Mesenchymal stem cell (in vitro differentiated cells and primary cell): Measurements from ENCODE around the gene KCNK4.

Experiments
- DNase-seq: peaks from one replicate; pipeline ENCODE4 v3.0.0-alpha.2; 2013
- H2AFZ ChIP-seq: one replicate; pipeline ENCODE4 v1.6.1; 2013; ENCODE audit warnings: low read depth, mild to moderate bottlenecking, control low read depth, inconsistent platforms, low read length, moderate library complexity
- H2AK5ac ChIP-seq: 2 replicates; pipeline ENCODE4 v1.6.1; 2013; ENCODE audit warnings: low read length, moderate library complexity, mild to moderate bottlenecking, inconsistent platforms; ENCODE audit not compliant: severe bottlenecking
- H2BK120ac ChIP-seq: one replicate; pipeline ENCODE4 v1.6.1; 2013; ENCODE audit warnings: low read depth, mild to moderate bottlenecking, inconsistent platforms, low read length, moderate library complexity
- H2BK12ac ChIP-seq, 2 experiments: one replicate each; pipeline ENCODE4 v1.6.1; 2013; ENCODE audit warnings: inconsistent platforms in 2 of 2, low read length in 2 of 2, mild to moderate bottlenecking in 2 of 2, moderate library complexity in 2 of 2, control low read depth in 1 of 2
- H2BK15ac ChIP-seq: one replicate; pipeline ENCODE4 v1.6.1; 2013; ENCODE audit warnings: mild to moderate bottlenecking, low read depth, inconsistent platforms; ENCODE audit not compliant: poor library complexity, severe bottlenecking
- H2BK5ac ChIP-seq: 2 replicates; pipeline ENCODE4 v1.6.1; 2013; ENCODE audit warnings: low read depth, mild to moderate bottlenecking, low read length, control low read depth, inconsistent platforms; ENCODE audit not compliant: poor library complexity, severe bottlenecking
- H3K14ac ChIP-seq, 2 experiments: one replicate each; pipeline ENCODE4 v1.6.1; 2013; ENCODE audit warnings: inconsistent platforms in 2 of 2, low read length in 2 of 2, control low read depth in 1 of 2, mild to moderate bottlenecking in 1 of 2, moderate library complexity in 1 of 2
- H3K18ac ChIP-seq, 2 experiments: one replicate each; pipeline ENCODE4 v1.6.1; 2013; ENCODE audit warnings: inconsistent platforms in 2 of 2, low read length in 2 of 2, control low read depth in 1 of 2, low read depth in 1 of 2, mild to moderate bottlenecking in 1 of 2
- H3K23ac ChIP-seq, 2 experiments: one replicate each; pipeline ENCODE4 v1.6.1; 2013; ENCODE audit warnings: inconsistent platforms in 2 of 2, low read length in 2 of 2, mild to moderate bottlenecking in 2 of 2, moderate library complexity in 2 of 2, control low read depth in 1 of 2
- H3K27ac ChIP-seq: 2 replicates; pipeline ENCODE4 v1.5.1; 2013; ENCODE audit warnings: mild to moderate bottlenecking, moderate library complexity, low read length, control low read depth, inconsistent platforms; ENCODE audit not compliant: poor library complexity, severe bottlenecking
- H3K27me3 ChIP-seq, 2 experiments: 2 replicates each; pipeline versions ENCODE4 v1.6.1 to v1.7.0; 2013; ENCODE audit warnings: low read length in 2 of 2, mild to moderate bottlenecking in 2 of 2, moderate library complexity in 2 of 2, control low read depth in 1 of 2, inconsistent platforms in 1 of 2; ENCODE audit not compliant: control insufficient read depth in 1 of 2, insufficient read depth in 1 of 2
- H3K36me3 ChIP-seq, 2 experiments: 2 replicates each; pipeline versions ENCODE4 v1.6.1 to v1.7.0; 2013; ENCODE audit warnings: low read length in 2 of 2, control low read depth in 1 of 2, inconsistent platforms in 1 of 2, low read depth in 1 of 2, mild to moderate bottlenecking in 1 of 2; ENCODE audit not compliant: insufficient read depth in 2 of 2, control insufficient read depth in 1 of 2
- H3K4ac ChIP-seq, 2 experiments: one replicate each; pipeline ENCODE4 v1.6.1; 2013; ENCODE audit warnings: inconsistent platforms in 2 of 2, low read length in 2 of 2, mild to moderate bottlenecking in 2 of 2, moderate library complexity in 2 of 2, control low read depth in 1 of 2, low read depth in 1 of 2
- H3K4me1 ChIP-seq: 2 replicates; pipeline ENCODE4 v1.6.1; 2013; ENCODE audit warnings: low read depth, low read length, control low read depth; ENCODE audit not compliant: control insufficient read depth, insufficient read depth
- H3K4me2 ChIP-seq: 2 replicates; pipeline ENCODE4 v1.6.1; 2013; ENCODE audit warnings: low read length, mild to moderate bottlenecking, inconsistent platforms; ENCODE audit not compliant: poor library complexity, severe bottlenecking
- H3K4me3 ChIP-seq, 2 experiments: 2 replicates each; pipeline versions ENCODE4 v1.5.1 to v1.7.0; 2013; ENCODE audit warnings: low read length in 2 of 2, mild to moderate bottlenecking in 2 of 2, control low read depth in 1 of 2, low read depth in 1 of 2; ENCODE audit not compliant: insufficient read depth in 1 of 2
- H3K79me1 ChIP-seq: replicated peaks from 2 replicates; pipeline ENCODE4 v1.6.1; 2013; ENCODE audit warnings: mild to moderate bottlenecking, control low read depth, low read length, inconsistent platforms; ENCODE audit not compliant: poor library complexity, severe bottlenecking
- H3K9ac ChIP-seq: 2 replicates; pipeline ENCODE4 v1.7.0; 2013; ENCODE audit warnings: mild to moderate bottlenecking, low read length, moderate library complexity
- H3K9me3 ChIP-seq: 2 replicates; pipeline ENCODE4 v1.7.0; 2013; ENCODE audit warnings: mild to moderate bottlenecking, low read length; ENCODE audit not compliant: control insufficient read depth
- H4K8ac ChIP-seq: one replicate; pipeline ENCODE4 v1.6.1; 2013; ENCODE audit warnings: inconsistent platforms, mild to moderate bottlenecking, low read length, moderate library complexity
- H4K91ac ChIP-seq: one replicate; pipeline ENCODE4 v1.6.1; 2013; ENCODE audit warnings: mild to moderate bottlenecking, low read length, inconsistent platforms
- WGBS: methylation state at CpG from one replicate; pipeline ENCODE4 v1.1.7; 2013; ENCODE audit warnings: mixed read lengths; 5-methylcytosine and 5-hydroxymethylcytosine counted together

Gene KCNK4

GRCh38 chr11:64253481-64253880, 37.6 kb upstream of the KCNK4 start:
- Histone ChIP-seq H3K9ac (no peak overlapping the region), H2BK120ac (no peak overlapping the region), H3K4me1 (peaks cover 33% of the 10 kb centered on the region), H2AK5ac (no peak overlapping the region), H2BK15ac (no peak overlapping the region), H4K91ac (no peak overlapping the region), H3K4me2 (no peak overlapping the region), H3K14ac (no peak overlapping the region), H3K4ac (no peak overlapping the region), H2BK12ac (no peak overlapping the region), H3K23ac (peak overlapping the region in 1 of 2 experiments; percentile 49), H3K9me3 (no peaks in the 10 kb centered on the region), H2AFZ (no peak overlapping the region), H2BK5ac (no peak overlapping the region), H3K27me3 (no peaks in the 10 kb centered on the region), H3K4me3 (no peak overlapping the region), H4K8ac (no peak overlapping the region), H3K27ac (no peak overlapping the region), H3K18ac (no peak overlapping the region), H3K36me3 (peaks cover 31 to 43% of the 10 kb centered on the region in 2 experiments), H3K79me1 (peaks cover 34% of the 10 kb centered on the region)
- WGBS: 85% methylated on average over 5 of the region's 5 CpGs
- DNase-seq: no peak

GRCh38 chr11:64254326-64254725, 36.8 kb upstream of the KCNK4 start:
- H4K91ac ChIP-seq: no peak overlapping the region
- H3K9ac ChIP-seq: no peak overlapping the region
- H3K4me1 ChIP-seq: peaks cover 35% of the 10 kb centered on the region
- H3K23ac ChIP-seq: no peak overlapping the region
- no peak overlapping the region for H2AK5ac ChIP-seq
- no peaks in the 10 kb centered on the region for H3K27me3 ChIP-seq
- H3K14ac ChIP-seq: no peak overlapping the region
- H3K9me3 ChIP-seq: no peaks in the 10 kb centered on the region
- peak overlapping the region; percentile 15 for H2BK15ac ChIP-seq
- no peak overlapping the region for H3K18ac ChIP-seq
- H3K36me3 ChIP-seq: peaks cover 39 to 51% of the 10 kb centered on the region in 2 experiments
- H4K8ac ChIP-seq: no peak overlapping the region
- no peak overlapping the region for H2AFZ ChIP-seq
- no peak overlapping the region for H3K4me2 ChIP-seq
- WGBS: 91% methylated on average over 7 of the region's 7 CpGs
- no peak overlapping the region for H2BK12ac ChIP-seq
- no peak overlapping the region for H3K27ac ChIP-seq
- H3K79me1 ChIP-seq: peaks cover 35% of the 10 kb centered on the region
- H3K4ac ChIP-seq: peak overlapping the region in 1 of 2 experiments; percentile 12
- H2BK120ac ChIP-seq: no peak overlapping the region
- no peak for DNase-seq
- no peak overlapping the region for H2BK5ac ChIP-seq
- no peak overlapping the region for H3K4me3 ChIP-seq

- no peak overlapping the region for H2BK15ac ChIP-seq
- H2AK5ac ChIP-seq: no peak overlapping the region
- no peak overlapping the region for H3K23ac ChIP-seq
- no peak overlapping the region for H2BK12ac ChIP-seq
- no peak overlapping the region for H2BK120ac ChIP-seq
- DNase-seq: no peak
- H2BK5ac ChIP-seq: no peak overlapping the region
- H3K4me3 ChIP-seq: no peak overlapping the region
- H3K79me1 ChIP-seq: peaks cover 37% of the 10 kb centered on the region
- no peak overlapping the region for H3K14ac ChIP-seq
- no peaks in the 10 kb centered on the region for H3K27me3 ChIP-seq
- H4K91ac ChIP-seq: no peak overlapping the region
- no peak overlapping the region for H2AFZ ChIP-seq
- H3K27ac ChIP-seq: no peak overlapping the region
- no peak overlapping the region for H3K9ac ChIP-seq
- H3K18ac ChIP-seq: no peak overlapping the region
- H3K4me1 ChIP-seq: peaks cover 34% of the 10 kb centered on the region
- no peak overlapping the region for H4K8ac ChIP-seq
- WGBS: 94% methylated on average over 35 of the region's 35 CpGs
- peaks cover 50 to 62% of the 10 kb centered on the region in 2 experiments for H3K36me3 ChIP-seq
- H3K4ac ChIP-seq: no peak overlapping the region
- no peaks in the 10 kb centered on the region for H3K9me3 ChIP-seq
- H3K4me2 ChIP-seq: no peak overlapping the region
These were observed 35.7 kb upstream of the KCNK4 start for GRCh38 chr11:64255135-64256128.

- Histone ChIP-seq H2AFZ (no peak overlapping the region), H2BK120ac (no peak overlapping the region), H2BK12ac (no peak overlapping the region), H3K4me1 (peaks cover 27% of the 10 kb centered on the region), H3K4me3 (no peak overlapping the region), H4K8ac (no peak overlapping the region), H3K36me3 (peaks cover 56 to 67% of the 10 kb centered on the region in 2 experiments), H2BK5ac (no peak overlapping the region), H2BK15ac (no peak overlapping the region), H3K9ac (no peak overlapping the region), H3K27ac (no peak overlapping the region), H3K9me3 (no peaks in the 10 kb centered on the region), H3K23ac (no peak overlapping the region), H4K91ac (no peak overlapping the region), H3K14ac (no peak overlapping the region), H3K4ac (no peak overlapping the region), H3K79me1 (peaks cover 35% of the 10 kb centered on the region), H3K4me2 (no peak overlapping the region), H3K27me3 (no peaks in the 10 kb centered on the region), H2AK5ac (no peak overlapping the region), H3K18ac (no peak overlapping the region)
- 92% methylated on average over 15 of the region's 15 CpGs for WGBS
- no peak for DNase-seq
These were observed 34.8 kb upstream of the KCNK4 start for GRCh38 chr11:64256300-64256699.
